Endothelial cell of umbilical vein (primary cell): ENCODE measurements around the gene GPHA2. TPM values are rescaled to one million over a fixed set of nuclear protein-coding genes. Genes with fewer than 3 reads are reported as not detected.

ENCODE experiments used
- BruUV-seq: library from RNA; stranded (reverse); fragments of 400-500 nt; replicated peaks from 2 replicates; lab custom pipeline; 2021; lab: Mats Ljungman, UMichigan
- CTCF ChIA-PET: fragments of 300-600, 350-600 bp; sonication (Branson Sonifier 250); formaldehyde crosslinking; loops from one replicate; lab custom pipeline; 2021; ENCODE audit warnings: antibody characterized with exemption, inconsistent platforms; lab: Charles Lee
- POLR2A ChIA-PET: fragments of 300-600, 350-600 bp; sonication (Branson Sonifier 250); formaldehyde crosslinking; loops from one replicate; lab custom pipeline; 2021; ENCODE audit warnings: antibody characterized with exemption, inconsistent platforms; lab: Charles Lee
- DNase-seq: peaks from one replicate; pipeline ENCODE4 v3.0.0-alpha.2; 2011; ENCODE audit warnings: low read depth, low spot score
- FAIRE-seq: peaks from 2 replicates; lab custom pipeline; 2011; peaks lifted over from hg19 to GRCh38; lab: Jason Lieb, UNC
- H2AFZ ChIP-seq: 2 replicates; pipeline ENCODE4 v1.6.0; 2012; ENCODE audit warnings: low read depth, low read length, control low read depth, inconsistent platforms
- H3K27ac ChIP-seq: 2 replicates; pipeline ENCODE4 v1.5.1; 2011; ENCODE audit warnings: low read depth, mild to moderate bottlenecking, control low read depth, low read length, moderate library complexity; ENCODE audit not compliant: insufficient read depth
- H3K27me3 ChIP-seq, 2 experiments: 2 replicates each; pipeline versions ENCODE4 v1.6.0 to v1.6.1; 2011; ENCODE audit warnings: low read length in 2 of 2, mixed read lengths in 1 of 2; ENCODE audit not compliant: control insufficient read depth in 2 of 2, insufficient read depth in 2 of 2
- H3K36me3 ChIP-seq, 2 experiments: 2 replicates in 1 of 2; 3 replicates in 1 of 2; pipeline ENCODE4 v1.5.1; 2011; ENCODE audit warnings: low read length in 2 of 2, mild to moderate bottlenecking in 1 of 2, moderate library complexity in 1 of 2; ENCODE audit not compliant: control insufficient read depth in 2 of 2, insufficient read depth in 2 of 2; ENCODE audit errors: extremely low read depth in 1 of 2
- H3K4me1 ChIP-seq: 3 replicates; pipeline ENCODE4 v1.5.1; 2011; ENCODE audit warnings: mild to moderate bottlenecking, low read length; ENCODE audit not compliant: control insufficient read depth, insufficient read depth; ENCODE audit errors: extremely low read depth
- H3K4me2 ChIP-seq: 2 replicates; pipeline ENCODE4 v1.6.1; 2011; ENCODE audit warnings: low read length, control low read depth, mixed read lengths; ENCODE audit not compliant: insufficient read depth
- H3K4me3 ChIP-seq, 3 experiments: fragments of 200-600 bp in 1 of 3; sonication (generic), shearing (Covaris generic) in 1 of 3; replicated peaks in 1 of 3; 2 replicates each; pipeline ENCODE4 v1.5.1; 2011 to 2016; ENCODE audit warnings: control low read depth in 3 of 3, low read length in 3 of 3, mild to moderate bottlenecking in 2 of 3, inconsistent platforms in 1 of 3, low read depth in 1 of 3, moderate library complexity in 1 of 3; ENCODE audit not compliant: insufficient read depth in 1 of 3
- H3K79me2 ChIP-seq: 2 replicates; pipeline ENCODE4 v1.6.0; 2012; ENCODE audit warnings: low read length, inconsistent platforms; ENCODE audit not compliant: control insufficient read depth, insufficient read depth
- H3K9ac ChIP-seq: replicated peaks from 2 replicates; pipeline ENCODE3; 2011; ENCODE audit warnings: low read length, control low read depth; ENCODE audit not compliant: insufficient read depth; ENCODE audit errors: extremely low read depth
- H3K9me1 ChIP-seq: replicated peaks from 3 replicates; pipeline ENCODE4 v1.6.0; 2011; ENCODE audit warnings: mild to moderate bottlenecking, low read length; ENCODE audit not compliant: control insufficient read depth, insufficient read depth; ENCODE audit errors: extremely low read depth
- H3K9me3 ChIP-seq: replicated peaks from 2 replicates; pipeline ENCODE4 v1.5.1; 2012; ENCODE audit warnings: low read length, inconsistent platforms; ENCODE audit not compliant: control insufficient read depth, insufficient read depth
- H4K20me1 ChIP-seq: replicated peaks from 2 replicates; pipeline ENCODE3; 2011; ENCODE audit warnings: mild to moderate bottlenecking, low read length; ENCODE audit not compliant: control insufficient read depth, insufficient read depth; ENCODE audit errors: extremely low read depth
- CTCF ChIP-seq, 2 donors: IDR thresholded peaks; 1 replicate in 1 of 2; 2 replicates in 1 of 2; pipeline ENCODE4 v1.5.1; 2011; ENCODE audit warnings: low read length in 2 of 2, mild to moderate bottlenecking in 2 of 2, moderate library complexity in 2 of 2, control low read depth in 1 of 2, inconsistent platforms in 1 of 2, low read depth in 1 of 2; ENCODE audit not compliant: insufficient read depth in 1 of 2; ENCODE audit errors: extremely low read depth in 1 of 2
- EZH2 ChIP-seq: IDR thresholded peaks from 2 replicates; pipeline ENCODE4 v1.6.1; 2012; ENCODE audit warnings: borderline replicate concordance, low read depth, mild to moderate bottlenecking, moderate library complexity, low read length, inconsistent platforms; ENCODE audit not compliant: severe bottlenecking
- FOS ChIP-seq: IDR thresholded peaks from 2 replicates; pipeline ENCODE4 v1.6.1; 2011; ENCODE audit warnings: mild to moderate bottlenecking, low read length, moderate library complexity, borderline replicate concordance; ENCODE audit not compliant: insufficient read depth
- GATA2 ChIP-seq: IDR thresholded peaks from 2 replicates; pipeline ENCODE4 v1.7.0; 2011; ENCODE audit warnings: low read depth, mild to moderate bottlenecking, moderate library complexity, mixed read lengths, low read length; ENCODE audit not compliant: insufficient read length, insufficient read depth
- JUN ChIP-seq: IDR thresholded peaks from 2 replicates; pipeline ENCODE4 v1.6.1; 2011; ENCODE audit warnings: borderline replicate concordance, low read depth; ENCODE audit not compliant: insufficient read length, insufficient read depth
- MAX ChIP-seq: IDR thresholded peaks from 2 replicates; pipeline ENCODE4 v1.6.1; 2011; ENCODE audit not compliant: insufficient read depth, insufficient read length
- MYC ChIP-seq: IDR thresholded peaks from one replicate; pipeline ENCODE4 v1.6.1; 2011; ENCODE audit warnings: mild to moderate bottlenecking, low read depth, low read length
- POLR2A ChIP-seq: IDR thresholded peaks from 2 replicates; pipeline ENCODE4 v1.6.1; 2012; ENCODE audit warnings: low read depth, mild to moderate bottlenecking, control low read depth, low read length
- POLR2AphosphoS5 ChIP-seq: IDR thresholded peaks from 2 replicates; pipeline ENCODE4 v1.6.1; 2012; ENCODE audit warnings: low read depth, mild to moderate bottlenecking, control low read depth, low read length, moderate library complexity; ENCODE audit not compliant: insufficient read depth
- dilution Hi-C: fragments of 300-500 bp; cut with MboI; formaldehyde crosslinking; loops from one replicate; pipeline ENCODE4 v1.15.0; 2019; ENCODE audit warnings: low sequenced_read_pairs; ENCODE audit not compliant: extremely low pct_ligation_motif_present
- intact Hi-C: fragments of 100-400 bp; cut with micrococcal nuclease; formaldehyde crosslinking; loops from one replicate; pipeline ENCODE4 v1.10.0; 2022
- polyA plus RNA-seq, 4 experiments: library from polyadenylated mRNA; depleted of rRNA in 3 of 4; stranded (reverse) in 3 of 4; unstranded in 1 of 4; fragments of >200 nt; gene quantifications; 2 replicates each; pipeline versions ENCODE4 v1.2.1 to v1.2.3, GENCODE V29; 2011 to 2012; ENCODE audit warnings: missing spikeins in 1 of 4
- total RNA-seq: library from RNA; stranded (reverse); gene quantifications from 2 replicates; pipeline ENCODE4 v1.2.3, GENCODE V29; 2021

The GPHA2 gene
- total and polyA plus RNA-seq, 2 donors (not counting 3 experiments of a cell fraction or from before 2014, with no cell fraction given) = not detected

- Histone ChIP-seq H4K20me1 (no peaks in the 10 kb centered on the region), H3K9ac (peak within 1 kb of the TSS; percentile 80), H3K27me3 (no peaks in the 10 kb centered on the region), H2AFZ (peak within 1 kb of the TSS; percentile 85), H3K9me1 (no peaks in the 10 kb centered on the region), H3K9me3 (no peaks in the 10 kb centered on the region), H3K36me3 (peaks cover 0 to 17% of the 10 kb centered on the region in 2 experiments), H3K4me1 (peaks cover 11% of the 10 kb centered on the region), H3K79me2 (peaks cover 7% of the 10 kb centered on the region), H3K4me2 (peak within 1 kb of the TSS; percentile 95), H3K27ac (peak within 1 kb of the TSS; percentile 49), H3K4me3 (peak within 1 kb of the TSS; percentile 10 to 86 (median 72))
- CTCF ChIA-PET = interaction anchor here (0.6 to 5.6 kb wide), 7 partner anchors 28 to 109 kb away, joined by 3 to 34 read pairs (median 4); partner anchors contain the start of genes ARL2 and BATF2
- FAIRE-seq = peak; percentile 98
- TF ChIP-seq MAX (peak; percentile 20), POLR2AphosphoS5 (peak; percentile 86), FOS (no peak), EZH2 (no peak), MYC (no peak), JUN (no peak), POLR2A (peak; percentile 79), CTCF (IDR thresholded peaks at IDR 0.05; ENCODE audit: extremely low read depth in 1 of 2, insufficient read depth in 1 of 2, low read depth in 1 of 2, low read length in 2 of 2) (no peak), GATA2 (no peak)
- POLR2A ChIA-PET = no interaction called here
- dilution Hi-C loops = no loop called here
- DNase-seq = peak; percentile 100
- BruUV-seq = TSS peak; percentile 43
- intact Hi-C loops = loop anchor here (1.0 to 5.0 kb wide), 7 partner anchors 39 to 195 kb away; partner anchors contain the start of genes ARL2, BATF2, EHD1 and MAJIN
Measured at GRCh38 chr11:64916775-64917662, 18.7 kb downstream of the GPHA2 start, which contains the start of gene ATG2A. TSS of gene ATG2A (minus strand) at chr11:64917209. CDS start at chr11:64917135, 74 bp downstream.
